ENCODE results near the gene HSPA6. TPM values are rescaled to one million over a fixed set of nuclear protein-coding genes. Genes with fewer than 3 reads are reported as not detected.
"Not testable (repeated sequence)": the region's sequence is repeated elsewhere in the genome, so short reads cannot be mapped to it uniquely, and the experiment has no call there.

The HSPA6 gene
- total RNA-seq, 2 donors from 2014 or later: 0.27 to 0.50 TPM

DNA sequence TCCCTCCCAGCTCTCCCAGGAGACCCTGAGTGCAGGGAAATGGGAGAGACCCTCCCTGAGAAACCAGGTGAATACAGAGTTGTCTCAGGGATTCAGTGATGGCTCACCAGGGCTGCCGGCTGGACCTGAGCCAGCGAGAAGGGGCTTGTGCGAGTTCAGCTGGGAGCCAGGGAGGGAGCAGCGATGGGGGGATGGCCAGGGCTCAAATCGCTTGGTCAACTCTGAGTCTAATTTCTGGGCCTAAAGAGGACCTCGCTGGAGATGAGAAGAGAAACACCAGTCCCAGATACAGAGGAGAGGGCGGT, 12.6 kb upstream of the HSPA6 start:
- Mint-ChIP-seq H3K36me3 (ENCODE audit: low read depth) (peaks cover 2% of the 10 kb centered on the region), H3K27me3 (peaks cover 25% of the 10 kb centered on the region), H3K4me3 (no peak overlapping the region), H3K27ac (no peak overlapping the region), H3K4me1 (no peaks in the 10 kb centered on the region)
- no peaks in the 10 kb centered on the region for H3K9me3 ChIP-seq (ENCODE audit: control insufficient read depth, low read length, poor library complexity, severe bottlenecking)
- DNase-seq (no peak), ATAC-seq (no peak)

DNA sequence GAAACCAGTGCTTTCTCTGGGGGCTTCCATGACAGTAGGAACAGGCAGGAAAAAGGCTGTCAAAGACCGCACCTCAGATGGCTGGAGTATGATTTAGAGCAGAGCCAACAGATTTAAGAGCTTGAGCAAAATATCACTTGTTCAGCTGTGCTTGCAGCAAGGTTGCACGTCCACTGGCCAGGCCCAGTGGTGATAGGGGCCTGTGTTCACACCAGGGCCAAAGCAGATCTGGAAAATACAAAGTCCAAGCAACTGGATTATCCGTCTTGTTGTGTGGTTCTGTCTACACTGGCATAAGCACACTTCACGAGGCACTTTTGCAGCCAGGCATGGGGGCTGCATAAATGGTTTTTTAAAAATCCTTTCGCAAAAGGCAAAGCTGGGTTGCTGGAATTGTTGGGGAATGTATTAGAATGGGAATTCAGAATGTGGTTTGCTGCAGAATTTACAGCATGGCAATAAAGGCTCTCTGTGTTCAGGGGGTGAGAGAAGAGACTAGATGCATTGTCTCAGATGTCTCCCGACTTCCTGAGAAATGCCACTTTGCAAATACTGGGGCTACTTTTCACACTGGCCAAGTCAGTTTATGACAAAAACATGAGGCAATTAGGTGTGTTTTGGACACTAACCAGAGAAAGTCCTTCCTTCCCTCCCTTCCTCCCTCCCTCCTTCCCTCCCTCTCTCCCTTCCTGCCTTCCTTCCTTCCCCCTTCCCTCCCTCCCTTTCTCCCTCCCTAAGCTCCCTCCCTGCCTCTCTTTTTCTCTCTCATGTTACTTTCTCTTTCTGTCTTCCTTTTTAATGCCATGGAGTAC, 11.5 kb upstream of the HSPA6 start:
- ATAC-seq; H3K4me3 Mint-ChIP-seq; H3K36me3 Mint-ChIP-seq (ENCODE audit: low read depth); H3K9me3 ChIP-seq (ENCODE audit: control insufficient read depth, low read length, poor library complexity, severe bottlenecking); DNase-seq; H3K4me1 Mint-ChIP-seq: not testable (repeated sequence)
- peak overlapping the region; percentile 21 for H3K27ac Mint-ChIP-seq
- H3K27me3 Mint-ChIP-seq: peaks cover 17% of the 10 kb centered on the region

DNA sequence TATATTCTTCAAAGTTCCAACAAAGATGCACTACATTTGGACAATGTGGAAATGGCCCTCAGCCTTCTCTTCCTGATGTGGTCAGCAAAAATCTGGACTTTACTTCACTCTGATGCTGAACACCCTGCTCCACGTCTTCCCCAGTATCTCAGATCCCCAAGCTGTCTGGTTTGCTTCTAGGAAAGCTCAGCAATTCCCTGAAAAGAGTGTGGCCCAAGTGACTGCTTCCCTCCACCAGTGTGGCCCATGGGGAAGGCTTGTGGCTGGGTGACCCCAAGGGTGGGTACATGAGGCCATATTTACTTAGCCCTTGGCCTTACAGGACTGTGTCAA, 10.9 kb upstream of the HSPA6 start:
- H3K9me3 ChIP-seq (ENCODE audit: control insufficient read depth, low read length, poor library complexity, severe bottlenecking); DNase-seq; ATAC-seq; H3K36me3 Mint-ChIP-seq (ENCODE audit: low read depth); H3K4me1 Mint-ChIP-seq; H3K4me3 Mint-ChIP-seq: not testable (repeated sequence)
- peak overlapping the region; percentile 21 for H3K27ac Mint-ChIP-seq
- peaks cover 17% of the 10 kb centered on the region for H3K27me3 Mint-ChIP-seq

DNA sequence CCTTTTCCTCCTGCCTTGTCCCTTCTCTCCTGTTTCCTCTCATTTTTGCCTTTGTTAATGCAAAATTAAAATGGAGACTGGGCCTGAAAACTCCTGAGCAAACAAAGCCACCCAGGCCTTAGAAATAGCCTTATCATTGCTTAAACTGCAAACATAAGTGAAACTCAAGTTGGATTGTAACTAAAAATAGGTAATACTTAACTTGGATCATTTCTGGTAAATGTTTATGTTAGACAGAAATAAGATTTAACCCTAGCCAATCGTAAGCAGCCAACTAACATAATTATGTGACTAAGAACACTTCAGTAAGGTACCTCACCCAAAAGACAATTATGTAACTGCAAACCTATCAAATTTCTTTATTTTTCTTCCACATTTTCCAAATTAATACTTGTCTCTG, 10.4 kb upstream of the HSPA6 start:
- not testable (repeated sequence) for H3K36me3 Mint-ChIP-seq (ENCODE audit: low read depth); DNase-seq; H3K4me1 Mint-ChIP-seq; ATAC-seq; H3K4me3 Mint-ChIP-seq; H3K9me3 ChIP-seq (ENCODE audit: control insufficient read depth, low read length, poor library complexity, severe bottlenecking); H3K27ac Mint-ChIP-seq
- peaks cover 13% of the 10 kb centered on the region for H3K27me3 Mint-ChIP-seq

DNA sequence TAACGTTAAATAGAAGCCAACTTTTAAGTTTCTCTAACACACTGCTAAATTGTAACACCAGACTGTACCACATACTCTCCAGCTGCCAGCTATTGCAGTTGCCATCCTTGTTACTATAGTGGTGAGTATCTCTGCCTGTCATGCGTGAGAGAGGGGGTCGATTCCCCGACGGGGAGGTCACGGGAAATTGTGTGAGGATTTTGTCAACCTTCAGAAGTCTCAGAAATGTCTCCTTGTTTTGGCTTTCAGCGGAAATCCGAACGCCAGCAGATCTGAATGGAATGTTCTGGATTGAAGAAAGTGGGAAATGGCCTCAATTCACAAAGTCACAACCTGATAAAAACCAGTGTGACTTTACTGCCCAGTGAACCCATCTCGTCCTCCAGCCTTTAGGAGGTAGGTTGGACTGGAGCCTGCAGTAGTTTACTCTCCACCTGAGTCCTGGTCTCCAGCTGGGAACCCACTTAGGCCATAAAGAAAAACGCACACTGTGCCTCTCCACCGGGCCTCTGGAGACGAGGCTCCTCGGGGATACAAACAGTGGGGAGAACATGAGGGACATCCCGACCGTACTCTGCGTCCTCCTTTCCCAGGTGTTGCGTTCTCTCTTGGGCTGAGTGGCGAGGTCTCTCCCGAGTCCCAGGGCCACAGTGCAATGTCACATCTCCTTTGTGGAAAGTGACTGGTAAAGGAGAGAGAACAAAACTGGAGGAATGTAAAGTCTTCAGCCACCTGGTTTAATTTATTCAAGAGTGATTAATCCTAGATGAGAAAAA, 1.1 kb upstream of the HSPA6 start:
- ATAC-seq; H3K4me1 Mint-ChIP-seq; H3K36me3 Mint-ChIP-seq (ENCODE audit: low read depth); H3K27me3 Mint-ChIP-seq; H3K9me3 ChIP-seq (ENCODE audit: control insufficient read depth, low read length, poor library complexity, severe bottlenecking); DNase-seq: not testable (repeated sequence)
- Mint-ChIP-seq H3K4me3 (peak overlapping the region; percentile 87), H3K27ac (peak overlapping the region; percentile 98)

DNA sequence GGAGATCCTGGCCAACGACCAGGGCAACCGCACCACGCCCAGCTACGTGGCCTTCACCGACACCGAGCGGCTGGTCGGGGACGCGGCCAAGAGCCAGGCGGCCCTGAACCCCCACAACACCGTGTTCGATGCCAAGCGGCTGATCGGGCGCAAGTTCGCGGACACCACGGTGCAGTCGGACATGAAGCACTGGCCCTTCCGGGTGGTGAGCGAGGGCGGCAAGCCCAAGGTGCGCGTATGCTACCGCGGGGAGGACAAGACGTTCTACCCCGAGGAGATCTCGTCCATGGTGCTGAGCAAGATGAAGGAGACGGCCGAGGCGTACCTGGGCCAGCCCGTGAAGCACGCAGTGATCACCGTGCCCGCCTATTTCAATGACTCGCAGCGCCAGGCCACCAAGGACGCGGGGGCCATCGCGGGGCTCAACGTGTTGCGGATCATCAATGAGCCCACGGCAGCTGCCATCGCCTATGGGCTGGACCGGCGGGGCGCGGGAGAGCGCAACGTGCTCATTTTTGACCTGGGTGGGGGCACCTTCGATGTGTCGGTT, 477 bp downstream of the HSPA6 start:
- not testable (repeated sequence) for H3K27ac Mint-ChIP-seq; DNase-seq; H3K4me1 Mint-ChIP-seq; H3K36me3 Mint-ChIP-seq (ENCODE audit: low read depth); H3K9me3 ChIP-seq (ENCODE audit: control insufficient read depth, low read length, poor library complexity, severe bottlenecking); H3K27me3 Mint-ChIP-seq
- ATAC-seq: peak; percentile 29
- peak overlapping the region; percentile 87 for H3K4me3 Mint-ChIP-seq

DNA sequence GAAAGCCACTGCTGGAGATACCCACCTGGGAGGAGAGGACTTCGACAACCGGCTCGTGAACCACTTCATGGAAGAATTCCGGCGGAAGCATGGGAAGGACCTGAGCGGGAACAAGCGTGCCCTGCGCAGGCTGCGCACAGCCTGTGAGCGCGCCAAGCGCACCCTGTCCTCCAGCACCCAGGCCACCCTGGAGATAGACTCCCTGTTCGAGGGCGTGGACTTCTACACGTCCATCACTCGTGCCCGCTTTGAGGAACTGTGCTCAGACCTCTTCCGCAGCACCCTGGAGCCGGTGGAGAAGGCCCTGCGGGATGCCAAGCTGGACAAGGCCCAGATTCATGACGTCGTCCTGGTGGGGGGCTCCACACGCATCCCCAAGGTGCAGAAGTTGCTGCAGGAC, 981 bp downstream of the HSPA6 start:
- not testable (repeated sequence) for H3K36me3 Mint-ChIP-seq (ENCODE audit: low read depth); H3K27me3 Mint-ChIP-seq; H3K27ac Mint-ChIP-seq; H3K9me3 ChIP-seq (ENCODE audit: control insufficient read depth, low read length, poor library complexity, severe bottlenecking); ATAC-seq; DNase-seq
- peaks cover 11% of the 10 kb centered on the region for H3K4me1 Mint-ChIP-seq
- peak overlapping the region; percentile 87 for H3K4me3 Mint-ChIP-seq

DNA sequence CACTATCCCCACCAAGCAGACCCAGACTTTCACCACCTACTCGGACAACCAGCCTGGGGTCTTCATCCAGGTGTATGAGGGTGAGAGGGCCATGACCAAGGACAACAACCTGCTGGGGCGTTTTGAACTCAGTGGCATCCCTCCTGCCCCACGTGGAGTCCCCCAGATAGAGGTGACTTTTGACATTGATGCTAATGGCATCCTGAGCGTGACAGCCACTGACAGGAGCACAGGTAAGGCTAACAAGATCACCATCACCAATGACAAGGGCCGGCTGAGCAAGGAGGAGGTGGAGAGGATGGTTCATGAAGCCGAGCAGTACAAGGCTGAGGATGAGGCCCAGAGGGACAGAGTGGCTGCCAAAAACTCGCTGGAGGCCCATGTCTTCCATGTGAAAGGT, 1.6 kb downstream of the HSPA6 start:
- not testable (repeated sequence) for DNase-seq; H3K4me3 Mint-ChIP-seq; ATAC-seq; H3K36me3 Mint-ChIP-seq (ENCODE audit: low read depth); H3K9me3 ChIP-seq (ENCODE audit: control insufficient read depth, low read length, poor library complexity, severe bottlenecking); H3K27ac Mint-ChIP-seq
- Mint-ChIP-seq H3K4me1 (peaks cover 17% of the 10 kb centered on the region), H3K27me3 (peaks cover 13% of the 10 kb centered on the region)

DNA sequence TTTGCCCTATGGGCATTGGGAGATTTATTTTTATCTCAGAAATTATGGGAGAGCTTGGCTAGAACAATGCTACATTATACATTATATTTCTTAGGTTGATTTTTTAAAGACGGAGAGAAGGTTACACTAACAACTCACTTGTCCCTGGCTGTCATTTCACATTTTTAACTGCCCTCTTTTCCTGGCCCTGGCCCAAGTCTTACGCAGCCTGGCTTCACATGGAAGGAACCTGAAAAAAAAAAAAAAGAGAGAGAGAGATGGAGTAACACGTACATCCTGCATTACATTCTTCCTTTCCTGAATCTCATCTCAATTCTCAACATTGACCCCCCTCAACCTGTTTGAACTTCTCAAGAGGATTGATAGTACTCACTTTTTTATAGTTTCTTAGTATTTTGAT, 4.2 kb downstream of the HSPA6 start:
- Mint-ChIP-seq H3K4me1 (peaks cover 19% of the 10 kb centered on the region), H3K27me3 (peaks cover 10% of the 10 kb centered on the region)
- not testable (repeated sequence) for ATAC-seq; H3K9me3 ChIP-seq (ENCODE audit: control insufficient read depth, low read length, poor library complexity, severe bottlenecking); H3K4me3 Mint-ChIP-seq; H3K27ac Mint-ChIP-seq; H3K36me3 Mint-ChIP-seq (ENCODE audit: low read depth); DNase-seq

DNA sequence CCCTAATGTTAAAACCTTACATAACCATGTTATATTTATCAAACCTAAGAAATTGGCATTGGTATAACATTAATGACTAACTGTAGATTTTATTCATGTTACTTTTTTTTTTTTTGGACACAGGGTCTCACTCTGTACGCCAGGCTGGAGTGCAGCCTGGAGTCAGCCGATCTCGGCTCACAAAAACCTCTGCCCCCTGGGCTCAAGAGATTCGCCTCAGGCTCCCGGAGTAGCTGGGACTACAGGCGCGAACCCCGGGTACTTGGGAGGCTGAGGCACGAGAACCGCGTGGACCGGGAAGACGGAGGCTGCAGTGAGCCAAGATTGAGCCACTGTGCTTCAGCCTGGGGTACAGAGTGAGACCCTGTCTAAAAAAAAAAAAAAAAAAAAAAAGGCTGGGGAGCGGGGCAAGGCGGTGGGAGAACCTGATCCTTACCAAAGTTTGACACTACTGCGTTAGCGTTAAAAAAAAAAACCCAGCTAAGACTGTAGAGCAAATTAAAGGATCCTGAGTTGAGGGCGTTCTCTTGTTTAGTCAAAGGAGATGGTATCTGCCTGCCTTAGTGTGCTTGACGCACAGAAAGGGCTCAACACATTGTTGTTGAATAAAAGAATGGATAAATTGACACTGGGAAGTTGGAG, 5.2 kb downstream of the HSPA6 start:
- H3K36me3 Mint-ChIP-seq (ENCODE audit: low read depth); H3K9me3 ChIP-seq (ENCODE audit: control insufficient read depth, low read length, poor library complexity, severe bottlenecking); DNase-seq; ATAC-seq; H3K27me3 Mint-ChIP-seq: not testable (repeated sequence)
- Mint-ChIP-seq H3K27ac (peak overlapping the region; percentile 100), H3K4me1 (peaks cover 16% of the 10 kb centered on the region), H3K4me3 (peak overlapping the region; percentile 89)

DNA sequence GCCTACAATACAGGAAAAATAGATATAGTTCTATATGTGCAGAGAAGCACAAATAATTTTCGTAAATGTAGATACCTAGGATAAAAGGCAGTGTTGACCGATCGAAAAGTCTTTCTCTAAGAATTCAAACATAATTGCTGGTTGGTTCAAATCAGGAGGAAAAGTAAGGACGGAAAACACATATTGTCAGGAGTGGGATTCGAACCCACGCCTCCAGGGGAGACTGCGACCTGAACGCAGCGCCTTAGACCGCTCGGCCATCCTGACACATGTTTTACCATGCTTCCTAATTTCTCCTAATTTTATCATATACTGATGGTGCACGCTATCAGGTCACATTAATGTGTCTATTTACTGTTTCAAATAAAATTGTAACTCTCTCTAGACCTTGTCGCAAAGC, 5.8 kb downstream of the HSPA6 start:
- not testable (repeated sequence) for H3K9me3 ChIP-seq (ENCODE audit: control insufficient read depth, low read length, poor library complexity, severe bottlenecking); H3K27me3 Mint-ChIP-seq; H3K36me3 Mint-ChIP-seq (ENCODE audit: low read depth)
- ATAC-seq (peak; percentile 44), DNase-seq (peak in 2 of 3 donors; percentile 42 to 45)
- H3K4me3 Mint-ChIP-seq: peak overlapping the region; percentile 89
- H3K4me1 Mint-ChIP-seq: peaks cover 16% of the 10 kb centered on the region
- peak overlapping the region; percentile 100 for H3K27ac Mint-ChIP-seq

DNA sequence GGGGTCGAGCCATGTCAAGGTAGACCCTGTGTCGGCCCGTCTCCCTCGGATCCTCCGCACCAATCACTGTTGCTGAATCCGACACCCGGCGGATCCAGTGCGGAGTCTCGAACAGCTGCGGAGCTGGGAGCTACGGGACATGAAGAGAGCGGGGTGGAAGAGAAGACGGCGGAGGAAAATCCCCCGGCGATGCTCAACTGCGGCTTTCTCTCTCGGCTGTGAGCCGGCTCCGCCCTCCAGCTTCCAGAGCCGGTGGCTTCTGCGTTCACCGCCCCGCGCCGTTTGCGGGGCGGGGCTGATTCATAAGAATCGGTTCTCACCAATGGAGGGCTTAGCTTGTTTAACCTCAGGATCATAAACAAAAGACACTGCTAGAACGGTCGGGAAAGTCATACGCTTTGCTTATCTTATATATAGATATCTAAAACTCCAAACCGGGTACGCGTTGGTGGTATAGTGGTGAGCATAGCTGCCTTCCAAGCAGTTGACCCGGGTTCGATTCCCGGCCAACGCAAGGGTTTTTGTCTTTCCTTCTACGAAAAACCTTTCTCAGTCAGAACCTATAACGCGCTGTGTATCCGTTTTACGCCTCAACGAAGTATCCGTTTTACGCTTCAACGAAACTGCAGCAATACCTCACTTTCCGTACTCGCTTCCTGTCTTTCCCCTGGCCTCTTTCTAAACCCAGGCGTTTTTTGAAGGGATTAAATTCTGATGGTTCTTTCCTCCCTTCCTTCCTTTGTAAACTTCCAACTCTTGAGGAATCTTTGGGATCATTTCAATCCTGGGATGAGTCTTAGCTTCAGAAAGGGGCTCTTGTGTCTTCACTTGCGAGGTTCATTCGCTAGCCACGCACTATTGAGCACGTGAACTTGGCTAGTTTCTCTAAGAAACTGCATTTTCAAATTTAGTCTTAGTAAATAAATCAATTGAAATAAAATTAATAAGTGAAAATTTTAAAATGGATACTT, 6.6 kb downstream of the HSPA6 start:
- H3K36me3 Mint-ChIP-seq (ENCODE audit: low read depth); H3K9me3 ChIP-seq (ENCODE audit: control insufficient read depth, low read length, poor library complexity, severe bottlenecking); H3K27me3 Mint-ChIP-seq: not testable (repeated sequence)
- ATAC-seq (peak; percentile 88), DNase-seq (peak; percentile 74 to 84 (median 83))
- Mint-ChIP-seq H3K27ac (peak overlapping the region; percentile 100), H3K4me3 (peak overlapping the region; percentile 89), H3K4me1 (peaks cover 16% of the 10 kb centered on the region)
